ENCODE results near the gene TGM2.

TGM2 gene

GRCh38 chr20:38141889-38142494 is 23.1 kb downstream of the TGM2 start:
- no peak for DNase-seq

- DNase-seq = no peak
These were observed 23.7 kb downstream of the TGM2 start for GRCh38 chr20:38141204-38141888.

GRCh38 chr20:38139977-38140753 is 24.9 kb downstream of the TGM2 start:
- no peak for DNase-seq

GRCh38 chr20:38139156-38139912 is 25.7 kb downstream of the TGM2 start:
- DNase-seq = no peak

- DNase-seq = no peak
These were observed 26.8 kb downstream of the TGM2 start for GRCh38 chr20:38138086-38138778.

- no peak for DNase-seq
These were observed 27.5 kb downstream of the TGM2 start for GRCh38 chr20:38137441-38138037.

GRCh38 chr20:38136421-38137245 is 28.4 kb downstream of the TGM2 start:
- no peak for DNase-seq

- no peak for DNase-seq
These were observed 29.2 kb downstream of the TGM2 start for GRCh38 chr20:38135651-38136420.

GRCh38 chr20:38135271-38135650 is 29.8 kb downstream of the TGM2 start:
- no peak for DNase-seq

- DNase-seq = no peak
These were observed 30.4 kb downstream of the TGM2 start for GRCh38 chr20:38134427-38135270.

- DNase-seq = no peak
These were observed 31.2 kb downstream of the TGM2 start for GRCh38 chr20:38133680-38134426.

GRCh38 chr20:38132910-38133501 is 32.1 kb downstream of the TGM2 start:
- no peak for DNase-seq

GRCh38 chr20:38132156-38132909 is 32.7 kb downstream of the TGM2 start:
- DNase-seq = no peak

- no peak for DNase-seq
These were observed 33.4 kb downstream of the TGM2 start for GRCh38 chr20:38131588-38132121.

- no peak for DNase-seq
These were observed 34.1 kb downstream of the TGM2 start for GRCh38 chr20:38130687-38131587.
